Ascending aorta (tissue), 2 donors: ENCODE measurements around the gene OSER1. TPM values are rescaled to one million over a fixed set of nuclear protein-coding genes. Genes with fewer than 3 reads are reported as not detected.

ENCODE experiments used
- DNase-seq, 2 donors: peaks; one replicate each; pipeline ENCODE4 v3.0.0-alpha.2; 2019; ENCODE audit warnings: low spot score in 2 of 2
- H3K27ac ChIP-seq, 2 donors: fragments of 200-600 bp; sonication (generic); one replicate each; pipeline ENCODE4 v1.5.1; 2016 to 2017; ENCODE audit warnings: mild to moderate bottlenecking in 1 of 2
- H3K27me3 ChIP-seq: fragments of 200-600 bp; sonication (generic); one replicate; pipeline ENCODE4 v1.5.1; 2017
- H3K36me3 ChIP-seq, 2 donors: fragments of 200-600 bp; sonication (generic); one replicate each; pipeline ENCODE4 v1.5.1; 2016
- H3K4me1 ChIP-seq, 2 donors: fragments of 200-600 bp; sonication (generic); one replicate each; pipeline ENCODE4 v1.5.1; 2016 to 2017; ENCODE audit warnings: mild to moderate bottlenecking in 1 of 2
- H3K4me3 ChIP-seq, 2 donors: fragments of 200-600 bp; sonication (generic); one replicate each; pipeline ENCODE4 v1.5.1; 2016 to 2017; ENCODE audit warnings: mild to moderate bottlenecking in 1 of 2
- H3K9me3 ChIP-seq, 2 donors: fragments of 200-600 bp; sonication (generic); one replicate each; pipeline ENCODE4 v1.5.1; 2016
- CTCF ChIP-seq, 3 experiments: fragments of 200-600 bp in 2 of 3; fragments of 450-650 bp in 1 of 3; sonication (generic) in 2 of 3; IDR thresholded peaks; one replicate each; pipeline ENCODE4 v1.5.1; 2016 to 2019; ENCODE audit warnings: antibody characterized with exemption in 3 of 3, mild to moderate bottlenecking in 1 of 3, moderate library complexity in 1 of 3
- intact Hi-C: fragments of 100-400 bp; cut with DNase I; formaldehyde crosslinking; loops from one replicate; pipeline ENCODE4 v1.15.1; 2023
- total RNA-seq: library from RNA; depleted of rRNA; stranded (reverse); fragments of >200 nt; gene quantifications from one replicate; pipeline ENCODE4 v1.1.0, GENCODE V29; 2016

OSER1 gene
- total RNA-seq = 9.2 TPM

GRCh38 chr20:44210406-44211176, at the start of gene OSER1:
Gene OSER1, minus strand, starts transcription at chr20:44210771. Its CDS starts 3,814 bp downstream, at chr20:44206957.
- intact Hi-C loops = loop anchor here (1.0 to 10.0 kb wide), 11 partner anchors 24 to 1196 kb away; partner anchors contain the start of genes IFT52, JPH2, SERINC3 and SRSF6
- no peaks in the 10 kb centered on the region for H3K27me3 ChIP-seq
- peak within 1 kb of the TSS; percentile 55 to 78 for H3K4me3 ChIP-seq
- no peaks in the 10 kb centered on the region for H3K9me3 ChIP-seq
- H3K4me1 ChIP-seq = peaks cover 0 to 44% of the 10 kb centered on the region in 2 donors
- peak within 1 kb of the TSS; percentile 91 to 96 for H3K27ac ChIP-seq
- H3K36me3 ChIP-seq = peaks cover 6 to 7% of the 10 kb centered on the region in 2 donors
- peak in 1 of 3 experiments; percentile 8 for TF ChIP-seq CTCF (IDR thresholded peaks at IDR 0.05)
- DNase-seq = peak; percentile 97 to 99

- Histone ChIP-seq H3K27me3 (no peaks in the 10 kb centered on the region), H3K4me3 (no peak overlapping the region), H3K36me3 (no peaks in the 10 kb centered on the region), H3K4me1 (no peaks in the 10 kb centered on the region), H3K9me3 (no peaks in the 10 kb centered on the region), H3K27ac (no peak overlapping the region)
- intact Hi-C loops = no loop called here
- DNase-seq = no peak
- no peak for TF ChIP-seq CTCF (IDR thresholded peaks at IDR 0.05)
Measured at GRCh38 chr20:44258226-44258890, 47.8 kb upstream of the OSER1 start.

- intact Hi-C loops = no loop called here
- DNase-seq = no peak
- no peak for TF ChIP-seq CTCF (IDR thresholded peaks at IDR 0.05)
- Histone ChIP-seq H3K27me3 (no peaks in the 10 kb centered on the region), H3K36me3 (no peaks in the 10 kb centered on the region), H3K9me3 (no peaks in the 10 kb centered on the region), H3K4me1 (no peaks in the 10 kb centered on the region), H3K4me3 (no peak overlapping the region), H3K27ac (no peak overlapping the region)
Measured at GRCh38 chr20:44256961-44257360, 46.4 kb upstream of the OSER1 start.

GRCh38 chr20:44255942-44256341, 45.4 kb upstream of the OSER1 start:
- H3K36me3 ChIP-seq = no peaks in the 10 kb centered on the region
- intact Hi-C loops = no loop called here
- no peaks in the 10 kb centered on the region for H3K9me3 ChIP-seq
- no peak overlapping the region for H3K4me3 ChIP-seq
- no peaks in the 10 kb centered on the region for H3K4me1 ChIP-seq
- H3K27me3 ChIP-seq = no peaks in the 10 kb centered on the region
- DNase-seq = no peak
- no peak for TF ChIP-seq CTCF (IDR thresholded peaks at IDR 0.05)
- H3K27ac ChIP-seq = no peak overlapping the region

- intact Hi-C loops = no loop called here
- TF ChIP-seq CTCF (IDR thresholded peaks at IDR 0.05) = no peak
- Histone ChIP-seq H3K9me3 (no peaks in the 10 kb centered on the region), H3K4me3 (no peak overlapping the region), H3K36me3 (no peaks in the 10 kb centered on the region), H3K27me3 (no peaks in the 10 kb centered on the region), H3K27ac (no peak overlapping the region), H3K4me1 (no peaks in the 10 kb centered on the region)
- no peak for DNase-seq
Measured at GRCh38 chr20:44254073-44254472, 43.5 kb upstream of the OSER1 start.
